Osteocyte (in vitro differentiated cells): ENCODE measurements around the gene DSE. TPM values are rescaled to one million over a fixed set of nuclear protein-coding genes. Genes with fewer than 3 reads are reported as not detected.

Experiments
- DNase-seq: peaks from one replicate; pipeline ENCODE4 v3.0.0; 2021; ENCODE audit warnings: mixed read lengths; ENCODE audit not compliant: unreplicated experiment; ENCODE audit errors: extremely low spot score
- H3K27ac Mint-ChIP-seq: one replicate; pipeline ENCODE4 v1.8.0; 2021; ENCODE audit warnings: mild to moderate bottlenecking, mixed read lengths; ENCODE audit not compliant: unreplicated experiment
- H3K27me3 Mint-ChIP-seq: one replicate; pipeline ENCODE4 v1.8.0; 2021; ENCODE audit warnings: mixed read lengths; ENCODE audit not compliant: unreplicated experiment
- H3K36me3 Mint-ChIP-seq: one replicate; pipeline ENCODE4 v1.8.0; 2021; ENCODE audit warnings: mixed read lengths; ENCODE audit not compliant: unreplicated experiment
- H3K4me1 Mint-ChIP-seq: one replicate; pipeline ENCODE4 v1.8.0; 2021; ENCODE audit warnings: mixed read lengths; ENCODE audit not compliant: unreplicated experiment
- H3K4me3 Mint-ChIP-seq: one replicate; pipeline ENCODE4 v1.8.0; 2021; ENCODE audit warnings: mild to moderate bottlenecking, moderate library complexity, mixed read lengths; ENCODE audit not compliant: unreplicated experiment
- H3K9me3 Mint-ChIP-seq: one replicate; pipeline ENCODE4 v1.8.0; 2021; ENCODE audit warnings: mixed read lengths; ENCODE audit not compliant: unreplicated experiment
- total RNA-seq: library from RNA; stranded (reverse); gene quantifications from 2 replicates; pipeline ENCODE4 v1.2.1, GENCODE V29; 2021
- TF ChIP-seq, protein P1 (sequence below): fragments of 200-600 bp; sonication (generic); IDR thresholded peaks from 2 replicates; pipeline ENCODE4 v1.5.0; 2021; ENCODE audit warnings: antibody characterized with exemption, mild to moderate bottlenecking, moderate library complexity

DSE gene
- total RNA-seq, 1 donor from 2014 or later: 67.1 TPM

DNA sequence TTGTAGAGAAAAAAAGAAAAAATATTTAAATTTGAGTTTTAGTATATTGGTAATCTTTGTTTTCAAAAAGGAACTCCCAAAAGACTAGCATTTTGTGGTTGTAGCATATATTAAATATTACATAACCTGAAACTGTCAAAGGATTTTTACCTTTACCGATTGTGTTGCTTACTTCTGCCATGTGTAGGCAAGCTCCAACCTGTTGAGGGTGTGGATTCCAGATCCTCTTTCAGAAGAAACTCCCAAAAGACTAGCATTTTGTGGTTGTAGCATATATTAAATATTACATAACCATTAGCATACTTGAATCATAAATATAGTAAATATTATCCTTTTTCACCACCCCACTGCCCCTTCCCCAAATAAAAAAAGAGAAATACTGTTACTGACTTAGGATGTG is 3.2 kb downstream of the DSE start:
- DNase-seq: no peak
- Mint-ChIP-seq H3K4me1 (peaks cover 47% of the 10 kb centered on the region), H3K4me3 (no peak overlapping the region), H3K9me3 (no peaks in the 10 kb centered on the region), H3K27me3 (no peaks in the 10 kb centered on the region), H3K36me3 (peaks cover 7% of the 10 kb centered on the region), H3K27ac (no peak overlapping the region)
- TF ChIP-seq, protein P1, sequence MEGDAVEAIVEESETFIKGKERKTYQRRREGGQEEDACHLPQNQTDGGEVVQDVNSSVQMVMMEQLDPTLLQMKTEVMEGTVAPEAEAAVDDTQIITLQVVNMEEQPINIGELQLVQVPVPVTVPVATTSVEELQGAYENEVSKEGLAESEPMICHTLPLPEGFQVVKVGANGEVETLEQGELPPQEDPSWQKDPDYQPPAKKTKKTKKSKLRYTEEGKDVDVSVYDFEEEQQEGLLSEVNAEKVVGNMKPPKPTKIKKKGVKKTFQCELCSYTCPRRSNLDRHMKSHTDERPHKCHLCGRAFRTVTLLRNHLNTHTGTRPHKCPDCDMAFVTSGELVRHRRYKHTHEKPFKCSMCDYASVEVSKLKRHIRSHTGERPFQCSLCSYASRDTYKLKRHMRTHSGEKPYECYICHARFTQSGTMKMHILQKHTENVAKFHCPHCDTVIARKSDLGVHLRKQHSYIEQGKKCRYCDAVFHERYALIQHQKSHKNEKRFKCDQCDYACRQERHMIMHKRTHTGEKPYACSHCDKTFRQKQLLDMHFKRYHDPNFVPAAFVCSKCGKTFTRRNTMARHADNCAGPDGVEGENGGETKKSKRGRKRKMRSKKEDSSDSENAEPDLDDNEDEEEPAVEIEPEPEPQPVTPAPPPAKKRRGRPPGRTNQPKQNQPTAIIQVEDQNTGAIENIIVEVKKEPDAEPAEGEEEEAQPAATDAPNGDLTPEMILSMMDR: no peak

DNA sequence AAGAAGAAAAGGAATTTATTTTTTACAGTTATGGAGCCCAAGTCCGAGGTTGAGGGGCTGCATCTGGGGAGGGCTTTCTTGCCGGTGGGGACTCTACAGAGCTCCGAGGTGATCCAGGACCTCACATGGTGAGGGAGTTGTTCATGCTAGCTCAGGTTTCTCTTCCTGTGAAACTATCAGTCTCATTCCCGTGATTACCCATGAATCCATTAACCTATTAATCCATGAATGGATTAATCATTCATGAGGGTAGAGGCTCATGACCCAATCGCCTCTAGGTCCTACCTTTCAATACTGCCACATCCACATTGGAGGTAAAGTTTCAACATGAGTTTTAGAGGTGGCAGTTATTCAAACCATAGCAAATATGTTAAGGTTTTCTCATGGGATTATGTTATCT is 3.8 kb downstream of the DSE start:
- no peaks in the 10 kb centered on the region for H3K27me3 Mint-ChIP-seq
- H3K9me3 Mint-ChIP-seq: no peaks in the 10 kb centered on the region
- no peak overlapping the region for H3K27ac Mint-ChIP-seq
- no peak overlapping the region for H3K4me3 Mint-ChIP-seq
- TF ChIP-seq, protein P1: no peak
- no peak for DNase-seq
- peaks cover 43% of the 10 kb centered on the region for H3K4me1 Mint-ChIP-seq
- H3K36me3 Mint-ChIP-seq: peaks cover 7% of the 10 kb centered on the region

DNA sequence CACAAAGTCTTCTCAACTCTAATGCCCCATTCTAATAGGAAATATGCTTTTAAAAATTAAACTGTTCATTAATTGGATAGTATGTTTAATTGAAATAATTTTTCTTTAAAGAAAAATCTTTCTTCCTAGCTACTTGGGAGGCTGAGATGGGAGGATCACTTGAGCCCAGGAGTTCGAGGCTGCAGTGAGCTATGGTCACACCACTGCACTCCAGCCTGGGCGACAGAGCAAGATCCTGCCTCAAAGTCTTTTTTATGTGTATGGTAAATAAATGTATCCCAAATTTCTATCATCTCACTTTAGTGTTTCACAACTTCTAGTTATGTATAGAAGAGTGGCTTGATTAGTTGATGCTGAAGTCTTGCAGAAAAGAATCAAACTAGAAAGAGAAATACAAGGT is 4.5 kb downstream of the DSE start:
- H3K9me3 Mint-ChIP-seq: no peaks in the 10 kb centered on the region
- no peak overlapping the region for H3K4me3 Mint-ChIP-seq
- H3K36me3 Mint-ChIP-seq: peaks cover 7% of the 10 kb centered on the region
- H3K4me1 Mint-ChIP-seq: peaks cover 43% of the 10 kb centered on the region
- TF ChIP-seq, protein P1: no peak
- H3K27ac Mint-ChIP-seq: no peak overlapping the region
- no peaks in the 10 kb centered on the region for H3K27me3 Mint-ChIP-seq
- DNase-seq: no peak

DNA sequence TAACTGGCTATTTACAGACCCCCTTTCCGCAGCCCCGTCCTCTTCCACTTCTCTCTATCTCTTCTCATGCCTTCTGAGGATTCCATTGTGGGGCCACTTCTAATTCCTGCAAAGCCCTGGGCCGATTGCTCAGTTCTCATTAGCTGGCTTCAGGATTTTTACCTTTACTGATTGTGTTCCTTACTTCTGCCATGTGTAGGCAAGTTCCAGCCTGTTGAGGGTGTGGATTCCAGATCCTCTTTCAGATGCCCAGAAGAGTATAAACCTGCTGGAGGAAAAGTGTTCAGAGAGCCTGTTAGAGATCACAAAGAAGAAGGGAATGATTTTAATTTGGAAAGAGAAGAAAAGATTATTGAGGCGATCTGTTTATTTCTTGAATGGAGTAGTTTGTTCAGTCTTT is 5.4 kb downstream of the DSE start:
- no peak overlapping the region for H3K4me3 Mint-ChIP-seq
- TF ChIP-seq, protein P1: no peak
- peaks cover 48% of the 10 kb centered on the region for H3K4me1 Mint-ChIP-seq
- no peaks in the 10 kb centered on the region for H3K27me3 Mint-ChIP-seq
- H3K9me3 Mint-ChIP-seq: no peaks in the 10 kb centered on the region
- H3K27ac Mint-ChIP-seq: no peak overlapping the region
- no peak for DNase-seq
- peaks cover 7% of the 10 kb centered on the region for H3K36me3 Mint-ChIP-seq

DNA sequence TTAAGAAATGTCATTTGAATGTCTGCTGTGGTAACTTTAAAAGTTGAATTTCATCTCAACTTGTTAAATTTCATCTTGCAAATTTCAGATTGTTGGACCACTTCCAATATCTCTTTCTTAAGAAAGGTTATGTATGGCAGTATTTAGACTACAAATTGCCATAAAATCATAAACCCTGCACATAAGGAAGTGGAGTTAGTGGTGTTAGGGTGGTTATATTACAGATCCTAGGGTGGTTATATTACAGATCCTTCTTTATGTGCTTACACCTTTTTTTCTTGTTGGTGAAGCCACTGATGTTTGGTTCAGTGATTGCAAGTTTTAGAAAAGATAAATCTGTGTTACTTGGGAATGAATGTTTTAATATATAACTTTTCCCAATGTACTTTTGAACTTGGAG is 9.0 kb downstream of the DSE start:
- TF ChIP-seq, protein P1: no peak
- Mint-ChIP-seq H3K9me3 (no peaks in the 10 kb centered on the region), H3K4me3 (no peak overlapping the region), H3K4me1 (peaks cover 42% of the 10 kb centered on the region), H3K27ac (no peak overlapping the region), H3K27me3 (no peaks in the 10 kb centered on the region), H3K36me3 (peaks cover 10% of the 10 kb centered on the region)
- DNase-seq: no peak
